HG03460 (cell line): ENCODE data around the gene LEKR1.

ENCODE experiments used
- ATAC-seq: cut with Tn5 transposase; IDR thresholded peaks from one replicate; pipeline ENCODE4 v1.9.1; 2021; ENCODE audit not compliant: unreplicated experiment

The LEKR1 gene

DNA sequence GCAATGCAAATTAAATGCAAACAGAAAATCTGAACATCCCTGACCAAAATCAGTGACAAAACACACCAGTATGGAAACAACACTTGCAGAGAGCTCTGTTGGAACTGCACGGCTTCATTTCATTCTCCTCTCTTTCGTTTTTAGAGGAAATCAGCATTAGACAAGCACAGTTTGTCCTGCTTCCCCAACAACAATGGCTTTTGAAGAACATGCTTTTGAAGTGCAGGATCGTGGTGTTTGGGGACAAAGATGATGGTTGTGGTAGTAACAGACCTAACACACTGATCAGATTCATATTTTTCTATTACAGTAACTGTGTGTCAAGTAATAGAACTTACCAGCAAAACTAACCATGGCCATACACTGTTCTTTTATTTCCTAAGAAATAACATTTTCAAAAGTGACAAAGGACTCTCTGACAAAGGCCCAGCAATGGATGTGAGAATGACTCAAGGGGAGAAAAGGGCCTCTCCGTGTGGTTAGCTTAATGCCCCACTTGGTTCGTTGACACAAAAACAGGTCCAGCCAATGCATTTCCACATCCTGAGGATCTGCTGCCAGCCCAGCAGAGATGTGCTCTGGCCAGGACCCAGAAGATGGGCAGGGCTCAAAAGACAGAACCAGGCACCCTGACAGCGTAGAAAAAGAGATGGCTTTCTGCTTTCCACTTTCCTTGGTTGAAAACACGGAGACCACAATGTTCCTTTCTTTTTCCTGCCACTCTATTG lies 249.7 kb downstream of the LEKR1 start:
- no peak for ATAC-seq

DNA sequence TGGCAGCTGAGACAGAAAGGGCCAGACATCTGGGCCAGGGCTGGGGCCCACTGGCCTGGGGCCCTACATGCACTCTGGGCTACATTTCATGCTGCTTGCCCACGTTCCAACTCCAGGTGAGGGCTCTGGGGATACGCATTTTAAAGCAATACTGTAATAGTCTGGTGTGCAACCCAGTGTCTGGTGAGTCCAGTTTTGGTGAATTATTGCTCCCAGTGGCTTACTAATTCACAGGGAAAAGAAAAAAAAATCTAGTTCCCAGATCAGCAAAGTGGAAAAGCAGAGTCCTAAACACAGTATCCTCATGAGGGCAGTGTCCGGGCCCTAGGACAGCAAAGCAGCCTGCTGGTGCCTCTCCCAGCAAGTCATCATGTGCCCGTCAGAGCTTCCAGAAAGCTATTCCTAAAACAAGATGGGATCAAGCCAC lies 251.4 kb downstream of the LEKR1 start:
- ATAC-seq, result no peak

DNA sequence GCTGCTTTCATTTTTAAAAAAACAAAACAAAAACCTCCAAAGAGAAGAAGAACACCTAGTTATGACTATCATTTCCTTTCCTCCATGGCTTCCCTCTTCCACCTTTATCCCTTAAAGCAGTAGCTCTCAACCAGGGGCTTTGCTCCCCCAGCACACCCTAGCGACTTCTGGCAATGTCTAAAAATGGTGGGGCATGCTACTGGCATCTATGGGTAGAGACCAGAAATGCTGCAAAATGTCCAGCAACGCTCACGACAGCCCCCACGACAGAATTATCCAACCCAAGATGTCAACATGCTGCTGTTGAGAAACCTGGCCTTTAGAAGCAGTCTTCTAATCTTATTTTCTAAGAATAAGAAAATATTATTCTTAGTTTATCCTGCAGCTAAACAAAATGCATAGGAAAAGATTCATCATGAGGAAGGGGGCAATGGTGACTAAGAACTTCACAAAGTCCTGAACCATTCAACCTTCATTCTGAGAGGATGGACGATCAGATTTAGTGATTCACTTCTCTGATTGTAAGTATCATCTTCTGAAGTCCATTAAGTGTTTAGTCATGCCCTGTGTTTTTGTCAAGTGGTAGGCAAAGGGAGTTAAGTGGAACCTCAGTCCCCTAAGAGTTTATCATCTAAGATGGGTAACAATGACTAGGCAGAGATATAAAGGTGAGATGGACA lies 252.1 kb downstream of the LEKR1 start:
- no peak for ATAC-seq

DNA sequence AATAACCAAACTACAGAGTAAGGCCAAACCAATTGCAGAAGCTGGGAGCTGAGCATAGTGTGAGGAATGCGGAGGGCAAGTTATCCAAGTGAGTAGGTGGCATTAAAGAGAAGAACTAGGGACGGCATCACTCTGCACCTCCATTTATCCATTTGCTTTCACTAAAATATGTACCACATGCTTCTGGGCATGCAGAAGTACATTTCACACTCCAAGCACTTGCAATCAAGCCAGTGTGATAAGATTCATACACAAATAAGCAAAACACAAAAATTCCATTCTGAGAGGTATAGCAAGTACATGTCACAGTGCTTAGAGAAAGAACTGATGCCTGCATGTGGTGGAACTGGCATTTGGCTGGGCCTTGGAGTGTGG lies 252.6 kb downstream of the LEKR1 start:
- ATAC-seq, result no peak

DNA sequence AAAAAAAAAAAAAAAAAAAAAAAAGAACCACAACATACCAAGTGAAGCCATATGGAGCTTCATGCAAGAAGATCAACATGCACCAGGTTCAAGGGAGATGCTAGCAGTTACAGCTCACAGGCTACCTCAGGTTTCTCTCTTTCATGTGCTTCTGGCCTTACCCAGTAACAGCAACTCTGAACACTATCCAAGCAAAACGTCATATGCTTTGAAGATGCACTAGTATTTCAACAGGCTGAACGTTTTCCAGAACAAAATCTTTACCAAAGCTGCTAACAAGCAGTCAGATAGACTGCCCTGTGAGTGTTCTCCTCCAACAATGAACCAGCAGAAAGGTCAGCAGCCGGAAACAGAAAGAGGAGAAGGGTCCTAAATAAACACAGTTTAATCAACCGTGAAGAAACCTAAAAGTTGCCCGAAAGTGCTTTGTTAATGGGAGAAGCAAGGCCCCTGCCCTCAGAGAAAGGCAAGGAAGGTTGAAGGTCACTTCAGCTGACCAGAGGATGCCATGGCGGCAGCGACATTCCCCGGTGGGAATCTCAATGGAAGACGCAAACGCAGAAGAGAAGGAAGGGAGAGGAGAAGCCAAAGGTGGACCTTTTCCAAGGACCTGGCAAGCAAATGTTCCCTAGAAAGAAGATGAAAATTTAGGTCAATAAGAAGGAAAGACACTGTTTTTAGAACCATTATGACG lies 253.7 kb downstream of the LEKR1 start:
- no peak for ATAC-seq

DNA sequence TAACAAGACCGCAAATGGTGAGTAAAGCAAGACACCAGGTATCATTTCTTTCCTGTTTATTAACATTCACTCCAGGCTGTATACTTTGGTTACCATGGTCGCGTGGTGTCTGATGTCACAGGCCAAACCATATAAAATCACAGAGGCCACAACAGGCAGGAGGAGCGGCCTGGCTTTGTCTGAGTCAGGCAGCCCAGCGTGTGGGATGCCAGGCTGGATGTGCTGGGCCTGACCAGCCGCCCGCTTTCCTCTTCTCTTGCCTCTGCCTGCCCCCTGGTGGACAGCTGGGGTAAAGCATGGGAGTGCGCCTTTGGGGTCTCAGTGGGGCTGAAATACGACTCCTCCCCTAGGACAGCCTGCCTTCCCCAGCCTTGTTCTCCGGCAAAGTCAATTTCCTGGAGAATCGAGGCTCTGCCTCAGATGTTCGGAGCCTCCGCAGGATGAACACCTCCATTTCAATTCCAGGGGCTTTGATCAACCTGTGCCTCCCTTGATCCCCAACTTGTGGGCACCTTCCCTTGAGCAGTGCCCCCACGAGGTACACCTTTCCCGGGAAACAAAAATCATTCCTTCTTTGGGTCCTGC lies 255.6 kb downstream of the LEKR1 start:
- ATAC-seq, result peak; percentile 78

DNA sequence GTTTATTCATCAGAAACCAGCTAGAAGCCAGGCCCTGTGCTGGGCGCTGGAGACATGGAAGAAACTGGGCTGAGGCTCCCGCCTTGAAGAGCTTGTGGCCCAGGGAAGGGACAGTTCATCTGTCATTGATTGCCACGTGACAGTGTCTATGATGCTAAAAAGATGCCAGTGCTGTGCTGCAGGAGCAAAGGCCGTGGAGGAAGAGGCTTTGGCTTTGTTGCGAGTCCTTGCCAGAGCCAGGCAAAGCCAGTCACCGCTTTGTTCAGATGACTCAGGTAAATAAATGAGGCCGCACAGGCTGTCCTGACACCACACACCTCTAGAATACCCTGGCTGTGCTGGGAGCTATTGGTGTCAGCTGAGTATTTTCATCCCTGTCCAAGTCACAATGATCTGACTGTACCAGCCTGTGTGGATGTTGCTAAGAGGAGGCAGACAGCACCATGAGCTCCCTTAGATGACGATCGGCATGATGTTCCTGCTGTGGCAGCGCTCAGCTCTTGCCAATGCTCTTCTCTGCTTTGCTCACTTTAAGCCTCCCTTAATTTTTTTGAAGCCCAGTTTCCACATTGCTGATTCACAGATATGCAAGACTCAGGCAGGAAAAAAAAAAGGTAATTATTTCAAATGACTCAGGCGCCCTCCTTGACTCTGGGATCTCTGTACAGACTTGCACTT lies 256.3 kb downstream of the LEKR1 start:
- ATAC-seq, result no peak

DNA sequence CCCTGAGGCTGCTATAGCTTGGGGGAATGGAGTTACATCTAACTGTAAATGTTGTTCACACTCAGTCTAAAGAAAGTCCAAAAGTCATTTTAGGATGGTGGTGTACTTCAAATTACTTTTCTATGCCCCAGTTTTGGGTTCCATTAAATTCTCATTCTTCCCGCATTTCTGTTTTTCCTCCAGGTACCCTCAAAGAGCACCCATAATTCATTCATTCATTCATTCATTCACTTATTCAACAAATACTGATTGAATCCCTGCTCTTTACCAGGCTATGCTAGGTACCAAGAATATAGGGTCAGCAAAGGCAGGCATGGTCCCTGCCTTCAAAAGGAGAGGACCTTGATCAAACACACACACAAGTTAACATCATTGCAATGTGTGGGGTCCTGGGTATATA lies 257.7 kb downstream of the LEKR1 start:
- no peak for ATAC-seq

DNA sequence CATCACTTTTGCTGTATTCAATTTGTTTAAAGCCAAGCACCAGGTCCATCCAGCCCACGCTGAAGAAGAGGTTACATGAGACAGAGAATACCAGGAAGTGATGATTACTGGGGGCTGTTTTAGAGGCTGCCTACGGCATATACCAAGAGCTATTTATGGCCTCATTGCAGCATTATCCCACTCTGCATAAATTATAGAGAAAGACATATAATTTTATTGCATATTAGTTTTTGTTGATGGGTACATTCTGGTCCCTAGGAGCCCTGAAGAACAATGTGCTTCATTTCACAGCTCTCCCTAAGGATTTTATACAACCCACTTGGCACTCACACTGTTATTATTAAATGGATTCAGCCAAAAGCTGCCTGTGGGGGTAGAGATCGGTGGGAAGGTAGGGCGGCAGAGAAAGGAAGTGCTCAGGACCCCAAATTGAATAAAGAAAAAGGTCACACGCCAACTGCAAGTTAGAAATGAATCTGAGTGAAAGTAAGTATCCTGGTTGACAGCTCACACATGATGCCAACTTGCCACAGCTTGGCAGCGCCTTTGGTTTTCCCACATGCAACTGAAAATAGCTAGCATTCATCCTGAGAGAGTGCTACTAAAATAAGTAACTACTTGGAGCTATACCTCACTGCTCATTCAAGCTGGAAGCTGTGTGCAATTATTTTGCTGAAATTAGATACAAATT lies 260.1 kb downstream of the LEKR1 start:
- ATAC-seq, result no peak

DNA sequence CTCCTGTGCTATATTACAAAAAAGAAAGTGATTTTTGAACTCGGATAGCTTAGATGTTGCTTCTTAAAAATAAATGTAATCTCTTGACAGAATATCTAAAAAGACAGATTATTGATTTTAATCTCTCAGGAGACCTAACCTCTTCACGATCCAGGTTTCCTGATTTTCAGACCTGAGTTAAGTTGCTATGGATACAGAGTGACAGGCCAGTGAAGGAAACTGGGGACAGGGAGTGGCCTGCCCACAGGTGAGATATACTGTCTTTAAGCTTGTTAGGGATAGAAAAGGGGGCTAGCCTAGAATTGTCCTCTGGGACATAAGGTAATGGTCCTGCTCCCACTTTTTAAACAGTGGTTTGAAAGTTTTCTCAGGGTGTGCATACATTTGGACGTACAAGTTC lies 260.6 kb downstream of the LEKR1 start:
- ATAC-seq, result no peak

DNA sequence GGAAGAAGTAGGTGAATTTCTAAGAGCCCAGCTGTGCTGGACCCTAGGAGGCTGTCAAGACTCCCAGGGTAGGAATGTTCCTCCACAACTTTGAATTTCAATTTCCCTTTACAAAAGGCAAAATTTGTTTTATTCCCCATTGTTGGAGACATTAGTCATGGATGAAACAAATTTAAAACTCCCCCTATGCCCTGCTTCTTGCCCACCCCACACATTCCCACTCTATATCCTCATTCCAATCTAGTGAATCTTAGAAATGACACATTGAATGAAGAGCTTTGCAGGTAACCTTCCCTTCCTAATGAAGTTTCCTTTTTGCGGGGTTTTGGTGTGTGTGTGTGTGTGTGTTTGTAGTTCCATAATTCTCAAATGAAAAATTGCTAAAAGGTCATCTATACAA lies 261.2 kb downstream of the LEKR1 start:
- ATAC-seq, result no peak

DNA sequence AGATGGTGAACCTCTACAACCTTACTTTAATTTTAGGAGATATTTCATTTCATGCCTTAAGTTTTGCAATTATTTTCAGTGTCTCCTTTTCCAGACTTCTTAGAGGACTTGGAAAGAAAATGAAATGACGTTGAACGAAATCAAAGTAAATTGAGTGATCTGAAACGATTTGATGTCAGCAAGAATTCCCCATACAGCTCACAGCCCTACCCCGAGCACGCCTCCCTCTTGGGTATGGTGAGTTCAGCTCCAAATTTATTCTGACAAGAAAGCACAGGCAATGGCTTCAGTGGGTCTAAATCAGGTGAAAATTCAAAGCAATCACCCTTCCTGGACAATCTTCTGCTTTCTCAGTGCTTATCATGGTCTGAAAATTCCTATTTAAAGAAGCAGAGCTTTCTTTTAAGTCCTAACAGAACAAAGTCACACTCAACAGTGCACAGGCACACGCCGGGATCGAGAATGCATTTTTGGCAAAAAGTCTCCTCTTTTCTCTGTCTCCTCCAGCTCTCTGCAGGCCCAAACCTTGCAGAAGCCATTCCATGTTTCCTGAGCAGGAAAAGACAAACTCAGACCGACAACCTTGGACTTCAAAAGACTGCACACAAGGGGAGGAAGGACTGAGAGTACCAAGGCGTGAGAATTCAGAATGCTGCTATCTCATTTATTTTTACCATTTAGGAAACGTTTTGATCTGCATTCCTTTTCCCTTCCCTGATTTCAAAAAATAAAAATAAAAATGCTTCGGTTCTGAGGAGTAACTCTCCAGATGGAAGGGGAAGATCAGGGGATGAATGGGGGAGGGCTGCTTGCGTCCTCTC lies 261.8 kb downstream of the LEKR1 start:
- ATAC-seq, result no peak

DNA sequence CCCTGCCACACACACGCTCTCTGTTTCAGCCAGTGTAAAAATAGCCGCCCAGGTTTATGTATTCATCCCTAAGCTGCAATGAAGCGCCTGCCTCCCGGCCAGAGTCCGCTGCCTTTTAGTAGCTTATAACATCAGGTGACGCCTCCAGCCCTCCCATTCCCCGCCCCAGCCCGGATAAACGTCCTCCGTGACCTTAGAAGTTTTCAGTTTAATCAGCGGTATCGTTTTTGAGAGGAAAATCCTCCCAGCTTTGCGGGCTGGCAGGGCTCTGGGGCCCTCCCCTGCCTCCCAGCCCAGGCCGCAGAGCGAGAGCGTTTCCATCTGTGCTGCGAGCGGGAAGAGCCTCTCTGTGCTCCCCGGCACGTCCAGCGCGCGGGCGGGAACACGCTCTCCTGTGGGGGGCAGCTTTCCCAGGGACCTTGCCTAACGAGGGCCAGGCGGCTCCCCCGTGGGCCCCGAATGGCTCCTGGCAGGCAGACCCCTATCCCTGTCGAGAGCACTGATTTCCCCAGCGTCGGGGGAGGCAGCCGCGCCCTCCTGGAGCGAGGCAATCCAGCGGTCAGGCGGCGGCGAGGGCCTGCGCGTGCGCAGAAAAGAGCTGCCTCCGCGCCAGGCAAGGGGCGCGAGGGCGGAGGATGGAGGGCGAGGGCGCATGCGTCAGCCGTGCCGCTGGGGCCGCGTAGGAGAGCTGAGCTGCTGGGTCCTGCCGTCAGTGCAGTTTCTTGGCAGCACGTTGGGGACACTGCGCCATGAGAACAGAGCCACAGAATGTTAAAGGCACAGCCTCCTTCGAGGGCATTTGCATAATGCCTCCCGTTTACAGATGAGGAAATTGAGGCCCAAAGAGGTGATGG lies 262.7 kb downstream of the LEKR1 start:
- peak; percentile 67 for ATAC-seq

DNA sequence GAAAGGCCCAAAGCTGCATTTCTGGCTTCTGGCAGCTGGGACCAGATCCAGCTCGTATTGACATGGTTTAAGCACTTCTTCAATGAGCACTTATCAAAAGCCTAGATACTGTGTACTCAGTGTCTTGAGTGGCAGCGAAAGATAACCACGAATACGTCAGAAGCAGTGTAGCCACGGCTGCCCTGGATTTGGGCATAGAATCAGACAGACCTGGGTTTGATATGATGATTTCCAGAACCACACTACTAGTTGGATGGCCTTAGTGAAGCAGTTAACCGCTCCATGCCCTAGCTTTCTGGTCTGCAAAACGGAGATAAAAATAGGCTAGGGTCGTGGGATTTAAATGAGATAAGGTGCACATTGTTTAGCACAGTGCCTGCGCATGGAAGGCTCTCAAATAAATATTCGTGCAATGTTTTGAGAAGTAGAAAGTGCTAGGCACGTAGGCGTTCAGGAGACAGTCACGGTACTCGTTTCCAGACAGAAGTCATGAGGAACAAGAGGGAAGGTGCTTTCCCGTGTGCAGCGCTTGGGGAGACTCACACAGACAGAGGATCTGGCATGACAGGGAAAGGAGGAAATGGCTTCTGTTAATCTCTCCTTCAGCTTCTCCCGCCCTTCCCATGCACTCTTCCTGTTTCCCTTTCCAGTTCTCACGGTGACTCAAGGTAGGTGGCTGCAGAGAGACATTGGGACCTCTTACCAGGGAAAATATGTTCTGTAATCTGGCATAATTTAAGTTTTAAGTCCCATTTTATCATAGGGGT lies 263.5 kb downstream of the LEKR1 start:
- peak; percentile 8 for ATAC-seq

DNA sequence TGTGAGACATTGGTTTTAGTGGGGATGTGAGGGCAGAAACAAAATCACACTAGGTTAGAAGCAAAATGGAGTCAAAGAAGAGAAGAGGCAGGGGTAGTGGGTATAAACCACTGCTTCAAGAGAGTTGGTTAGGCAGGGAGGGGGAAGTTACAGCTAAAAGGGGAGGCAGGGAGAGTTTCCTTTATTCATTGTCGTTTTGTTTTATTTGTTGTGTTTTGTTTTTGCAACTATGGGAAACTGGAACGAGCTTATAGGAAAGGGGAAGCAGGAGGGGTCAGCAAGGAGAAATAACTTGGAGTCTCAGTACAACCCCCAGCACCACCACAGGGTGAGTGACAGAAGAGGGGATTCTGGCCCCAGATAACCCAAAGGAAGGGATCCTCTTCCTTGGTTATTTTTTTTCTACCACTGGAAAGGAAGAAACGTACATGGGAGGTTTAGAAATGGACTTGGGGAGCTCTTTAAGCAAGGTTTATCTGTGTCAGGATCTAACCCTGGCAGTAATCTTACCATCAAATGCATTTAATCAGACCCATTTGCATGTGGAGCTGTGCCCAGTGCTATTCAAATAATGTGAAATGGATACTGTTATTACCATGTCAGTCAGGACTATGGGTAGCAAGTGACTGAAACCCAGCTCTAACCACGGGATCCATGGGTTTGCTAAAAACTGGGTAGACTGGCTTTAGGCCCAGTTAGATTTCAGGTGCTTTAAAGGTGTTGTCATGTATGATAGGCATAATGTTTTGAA lies 265.1 kb downstream of the LEKR1 start:
- ATAC-seq, result no peak

DNA sequence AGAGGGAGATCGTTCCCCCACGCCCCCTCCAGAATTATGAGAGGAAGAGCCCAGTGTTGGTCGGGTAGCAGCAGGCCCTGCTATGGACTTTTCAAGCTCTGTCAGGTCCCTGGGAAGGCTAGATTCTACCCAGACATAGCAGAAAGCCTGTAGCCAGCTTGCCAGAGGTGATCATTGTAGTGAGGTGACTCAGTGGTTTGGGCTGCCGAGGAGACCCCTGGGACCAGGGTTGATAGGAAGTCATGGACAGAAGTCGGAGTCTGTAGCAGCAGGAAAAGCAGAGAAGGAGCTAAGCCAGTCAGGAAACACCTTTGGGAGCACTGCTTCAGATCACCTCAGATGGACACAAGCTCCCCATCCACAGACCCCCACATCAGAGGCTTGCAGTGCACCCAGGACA lies 266.1 kb downstream of the LEKR1 start:
- ATAC-seq, result no peak

DNA sequence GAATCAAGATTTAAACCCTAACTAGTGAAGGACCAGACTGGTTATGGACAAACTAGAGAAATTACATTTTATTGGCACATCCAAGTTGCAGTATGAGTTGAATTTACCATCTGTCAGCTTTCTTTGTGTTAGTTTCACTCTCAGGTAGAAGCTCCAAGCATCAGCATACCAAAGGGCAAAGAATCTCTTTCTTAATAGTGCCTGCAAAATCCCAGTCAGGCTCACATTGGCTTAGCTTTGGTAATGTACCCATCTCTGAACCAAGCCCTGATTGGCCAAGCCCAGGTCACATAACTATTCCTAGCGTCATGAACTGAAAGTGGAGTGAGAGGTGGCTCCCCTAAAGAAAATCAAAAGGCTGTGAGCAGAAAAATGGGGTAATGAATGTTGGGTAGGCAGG lies 266.9 kb downstream of the LEKR1 start:
- no peak for ATAC-seq
